K562 (cell line): ENCODE measurements around the gene ITGA11. TPM values are rescaled to one million over a fixed set of nuclear protein-coding genes. Genes with fewer than 3 reads are reported as not detected.

Experiments used
- ATAC-seq: fragments of 200-7000 bp; cut with Tn5 transposase; 3 replicates; pipeline ENCODE4 v1.9.1; 2020; ENCODE audit warnings: moderate library complexity
- BruUV-seq: library from RNA; stranded (reverse); fragments of 400-500 nt; replicated peaks from 2 replicates; lab custom pipeline; 2021; lab: Mats Ljungman, UMichigan
- CTCF ChIA-PET: fragments of 300-600 bp; formaldehyde crosslinking; extraction: SDS; loops from one replicate; lab custom pipeline; 2021; ENCODE audit warnings: low intra/inter-chr PET ratio; lab: Yijun Ruan, JAX
- POLR2A ChIA-PET: fragments of 300-600, 350-650 bp; sonication (Branson Sonifier 250); formaldehyde crosslinking; extraction: SDS; loops from one replicate; lab custom pipeline; 2021; ENCODE audit warnings: antibody characterized with exemption, inconsistent platforms; lab: Yijun Ruan, JAX
- DNase-seq, 4 experiments: peaks; one replicate each; pipeline versions ENCODE4 v3.0.0 to v3.0.0-alpha.2; 2011 to 2018; ENCODE audit warnings: low spot score in 3 of 4, mixed read lengths in 3 of 4; ENCODE audit errors: extremely low read depth in 1 of 4
- FAIRE-seq: peaks from 2 replicates; lab custom pipeline; 2011; peaks lifted over from hg19 to GRCh38; lab: Jason Lieb, UNC
- H2AFZ ChIP-seq: 2 replicates; pipeline ENCODE4 v1.6.0; 2011; ENCODE audit warnings: low read depth, low read length, control low read depth, inconsistent platforms
- H3K27ac ChIP-seq: fragments of 200-600 bp; 3 replicates; pipeline ENCODE4 v1.8.0; 2011; ENCODE audit warnings: low read depth, mild to moderate bottlenecking, control low read depth, inconsistent platforms, low read length, moderate library complexity, mixed read lengths; ENCODE audit errors: extremely low read depth
- H3K27me3 ChIP-seq, 2 experiments: fragments of 300-600 bp in 1 of 2; 2 replicates in 1 of 2; 3 replicates in 1 of 2; pipeline versions ENCODE4 v1.6.0 to v1.8.0; 2011; ENCODE audit warnings: inconsistent platforms in 2 of 2, low read length in 2 of 2, mild to moderate bottlenecking in 1 of 2, mixed read lengths in 1 of 2, moderate library complexity in 1 of 2; ENCODE audit not compliant: control insufficient read depth in 2 of 2, insufficient read depth in 2 of 2
- H3K36me3 ChIP-seq: fragments of 300-600 bp; 3 replicates; pipeline ENCODE4 v1.8.0; 2011; ENCODE audit warnings: mild to moderate bottlenecking, low read length, inconsistent platforms; ENCODE audit not compliant: control insufficient read depth, insufficient read depth
- H3K4me1 ChIP-seq, 2 experiments: fragments of 200-600 bp in 1 of 2; replicated peaks in 1 of 2; 2 replicates in 1 of 2; 3 replicates in 1 of 2; pipeline versions ENCODE4 v1.5.1 to v1.8.0; 2011; ENCODE audit warnings: inconsistent platforms in 2 of 2, low read length in 2 of 2, mild to moderate bottlenecking in 1 of 2, mixed read lengths in 1 of 2, moderate library complexity in 1 of 2; ENCODE audit not compliant: control insufficient read depth in 2 of 2, insufficient read depth in 2 of 2
- H3K4me2 ChIP-seq: 2 replicates; pipeline ENCODE4 v1.6.1; 2011; ENCODE audit warnings: low read length, control low read depth, inconsistent platforms, mixed read lengths; ENCODE audit not compliant: insufficient read depth
- H3K4me3 ChIP-seq: fragments of 200-600 bp; sonication (generic), shearing (Covaris generic); 2 replicates; pipeline ENCODE4 v1.5.1; 2016; ENCODE audit warnings: control low read depth, inconsistent platforms
- H3K79me2 ChIP-seq: fragments of 200-600 bp; 3 replicates; pipeline ENCODE4 v1.8.0; 2011; ENCODE audit warnings: low read length, inconsistent platforms; ENCODE audit not compliant: control insufficient read depth, insufficient read depth
- H3K9ac ChIP-seq, 2 experiments: 2 replicates each; pipeline versions ENCODE4 v1.6.0 to v1.6.1; 2011; ENCODE audit warnings: low read depth in 2 of 2, low read length in 2 of 2, control low read depth in 1 of 2, inconsistent platforms in 1 of 2, mild to moderate bottlenecking in 1 of 2, mixed read lengths in 1 of 2; ENCODE audit not compliant: insufficient read depth in 1 of 2
- H3K9me1 ChIP-seq: one replicate; pipeline ENCODE4 v1.6.0; 2011; ENCODE audit warnings: inconsistent platforms, mild to moderate bottlenecking, low read length, moderate library complexity; ENCODE audit not compliant: control insufficient read depth, insufficient read depth
- H3K9me3 ChIP-seq: replicated peaks from 2 replicates; pipeline ENCODE4 v1.5.1; 2011; ENCODE audit warnings: low read depth, low read length, inconsistent platforms; ENCODE audit not compliant: control insufficient read depth, insufficient read depth
- H4K20me1 ChIP-seq: replicated peaks from 2 replicates; pipeline ENCODE4 v1.6.1; 2011; ENCODE audit warnings: low read length, inconsistent platforms, mixed read lengths; ENCODE audit not compliant: control insufficient read depth, insufficient read depth
- ELK3 ChIP-seq: fragments of 450-650 bp; formaldehyde crosslinking; IDR thresholded peaks from 2 replicates; pipeline ENCODE4 v1.4.0; 2020; ENCODE audit warnings: mild to moderate bottlenecking
- FUS ChIP-seq: fragments of 200-400 bp; formaldehyde crosslinking; optimal IDR thresholded peaks from 2 replicates; pipeline ENCODE3; 2017; ENCODE audit warnings: low read depth, low read length
- L3MBTL2 ChIP-seq: fragments of 450-650 bp; IDR thresholded peaks from 2 replicates; pipeline ENCODE4 v1.6.1; 2016; ENCODE audit warnings: mild to moderate bottlenecking, moderate library complexity
- LARP7 ChIP-seq: fragments of 450-650 bp; IDR thresholded peaks from 2 replicates; pipeline ENCODE4 v1.6.1; 2016
- MAZ ChIP-seq, 2 experiments: fragments of 450-650 bp in 1 of 2; sonication (generic) in 1 of 2; formaldehyde crosslinking; IDR thresholded peaks in 1 of 2; conservative IDR thresholded peaks in 1 of 2; 2 replicates each; pipeline versions ENCODE4 v1.4.0 to v1.5.0; 2020; ENCODE audit warnings: mild to moderate bottlenecking in 1 of 2, missing genetic modification reagents in 1 of 2
- NFE2 ChIP-seq: IDR thresholded peaks from 2 replicates; pipeline ENCODE4 v1.6.1; 2014; ENCODE audit warnings: antibody characterized with exemption, low read depth
- PHF21A ChIP-seq: fragments of 450-650 bp; IDR thresholded peaks from 2 replicates; pipeline ENCODE4 v1.6.1; 2017; ENCODE audit warnings: low read depth, borderline replicate concordance
- RBFOX2 ChIP-seq: fragments of 200-400 bp; formaldehyde crosslinking; IDR thresholded peaks from 2 replicates; pipeline ENCODE4 v1.6.1; 2017; ENCODE audit warnings: low read depth, mild to moderate bottlenecking, low read length, moderate library complexity
- RFX5 ChIP-seq: IDR thresholded peaks from 2 replicates; pipeline ENCODE4 v1.6.1; 2011; ENCODE audit warnings: low read depth, mild to moderate bottlenecking, improper control_type of control experiment, low read length
- SIN3A ChIP-seq, 2 experiments: fragments of 150-350 bp in 1 of 2; IDR thresholded peaks; 2 replicates each; pipeline ENCODE4 v1.6.1; 2011 to 2016; ENCODE audit warnings: borderline replicate concordance in 2 of 2, low read depth in 2 of 2, low read length in 2 of 2, mild to moderate bottlenecking in 2 of 2, moderate library complexity in 2 of 2; ENCODE audit not compliant: control insufficient read depth in 1 of 2
- SIRT6 ChIP-seq: IDR thresholded peaks from one replicate; pipeline ENCODE4 v1.6.1; 2012; ENCODE audit warnings: low read depth, mild to moderate bottlenecking, control low read depth, inconsistent platforms, low read length, moderate library complexity
- TCF15 ChIP-seq: fragments of 250-450 bp; sonication (Bioruptor Pico); IDR thresholded peaks from 2 replicates; pipeline ENCODE4 v1.8.0; 2022; ENCODE audit warnings: moderate library complexity, mild to moderate bottlenecking, inconsistent platforms
- ZNF583 ChIP-seq: fragments of 250-450 bp; sonication (Bioruptor Pico); IDR thresholded peaks from 2 replicates; pipeline ENCODE4 v1.4.0; 2020
- ZNF644 ChIP-seq: fragments of 200-800 bp; sonication (Bioruptor generic); IDR thresholded peaks from 2 replicates; pipeline ENCODE4 v1.6.1; 2016; ENCODE audit warnings: low read depth, missing genetic modification characterization, missing compliant biosample characterization
- ZNF699 ChIP-seq: fragments of 250-450 bp; sonication (Bioruptor Pico); IDR thresholded peaks from 2 replicates; pipeline ENCODE4 v1.8.0; 2021; ENCODE audit warnings: mild to moderate bottlenecking, moderate library complexity; ENCODE audit not compliant: insufficient replicate concordance
- WGBS: fragments of 100-300 bp; shearing (Covaris generic); methylation state at CpG from one replicate; pipeline ENCODE4 v1.1.6; 2016; ENCODE audit warnings: low coverage, mixed read lengths; ENCODE audit not compliant: insufficient coverage; ENCODE audit errors: missing lambda C conversion rate; 5-methylcytosine and 5-hydroxymethylcytosine counted together
- in situ Hi-C: fragments of 300-500 bp; cut with MboI; formaldehyde crosslinking; loops from 4 replicates; pipeline ENCODE4 v1.15.0; 2018; ENCODE audit warnings: inconsistent platforms, mixed read lengths
- intact Hi-C: fragments of 100-400 bp; cut with micrococcal nuclease; formaldehyde crosslinking; loops from 2 replicates; pipeline ENCODE4 v1.14.2; 2022
- polyA plus RNA-seq, 8 experiments: library from polyadenylated mRNA; depleted of rRNA in 4 of 8; stranded (reverse) in 5 of 8; unstranded in 3 of 8; fragments of >200 nt; fragmentation: Nextera tagmentation in 2 of 8; fragmentation: Illumina TruSeq in 1 of 8; extraction: Ambion mirVana in 2 of 8; extraction: Trizol in 1 of 8; gene quantifications; 2 replicates each; pipeline versions ENCODE4 v1.2.1 to v1.2.3, GENCODE V29; 2011 to 2014; ENCODE audit warnings: inconsistent platforms in 1 of 8, missing spikeins in 1 of 8
- total RNA-seq, 7 experiments: library from RNA; depleted of rRNA in 6 of 7; stranded (reverse); fragments of >200 nt in 6 of 7; fragmentation: Illumina TruSeq in 2 of 7; extraction: Trizol in 2 of 7; gene quantifications; 2 replicates each; pipeline versions ENCODE4 v1.2.1 to v1.2.3, GENCODE V29; 2011 to 2021; ENCODE audit warnings: low replicate concordance in 1 of 7

The ITGA11 gene
- total and polyA plus RNA-seq, 9 of the 15 experiments (the other 6 are each of a cell fraction or from before 2014, with no cell fraction given): 0.01 TPM; not detected in 8

- Histone ChIP-seq H3K9ac (no peak overlapping the region), H3K9me3 (no peaks in the 10 kb centered on the region), H3K27ac (no peak overlapping the region), H3K4me1 (no peaks in the 10 kb centered on the region; a peak in 1 of 5 replicates), H3K4me2 (no peak overlapping the region), H3K9me1 (no peaks in the 10 kb centered on the region), H3K36me3 (no peaks in the 10 kb centered on the region), H3K79me2 (no peaks in the 10 kb centered on the region), H3K27me3 (peaks cover 35 to 84% of the 10 kb centered on the region in 2 experiments), H4K20me1 (peaks cover 2% of the 10 kb centered on the region; the same call in 1 of the 2 replicates), H2AFZ (no peak overlapping the region), H3K4me3 (no peak overlapping the region)
- no peak for FAIRE-seq
- 1% methylated on average over 9 of the region's 9 CpGs for WGBS
- ChIA-PET POLR2A (interaction anchor here (1.8 kb wide), 1 partner anchor 12 kb away, joined by 5 read pairs; no protein-coding TSS in a partner anchor), CTCF (no interaction called here)
- intact Hi-C loops (no loop called here), in situ Hi-C loops (no loop called here)
- no peak for DNase-seq
- no peak for ATAC-seq
- TF ChIP-seq SIRT6 (no peak), RBFOX2 (no peak), ZNF644 (no peak), TCF15 (CRISPR knock-in tag) (no peak), L3MBTL2 (no peak), ZNF699 (no peak), SIN3A (IDR thresholded peaks at IDR 0.05; ENCODE audit: borderline replicate concordance in 2 of 2, control insufficient read depth in 1 of 2, low read depth in 2 of 2, low read length in 2 of 2) (no peak), ELK3 (CRISPR knock-in tag) (no peak), MAZ (CRISPR knock-in tag; conservative IDR thresholded peaks at IDR 0.05 in 1 of 2, IDR thresholded peaks at IDR 0.05 in 1 of 2) (no peak), NFE2 (no peak), PHF21A (no peak), LARP7 (no peak), FUS (no peak), ZNF583 (CRISPR knock-in tag) (no peak), RFX5 (no peak)
- no TSS peak for BruUV-seq
Observed at GRCh38 chr15:68334661-68335124, 97.3 kb downstream of the ITGA11 start.
